Measurements from ENCODE around the gene CARD10.

CARD10 gene

DNA sequence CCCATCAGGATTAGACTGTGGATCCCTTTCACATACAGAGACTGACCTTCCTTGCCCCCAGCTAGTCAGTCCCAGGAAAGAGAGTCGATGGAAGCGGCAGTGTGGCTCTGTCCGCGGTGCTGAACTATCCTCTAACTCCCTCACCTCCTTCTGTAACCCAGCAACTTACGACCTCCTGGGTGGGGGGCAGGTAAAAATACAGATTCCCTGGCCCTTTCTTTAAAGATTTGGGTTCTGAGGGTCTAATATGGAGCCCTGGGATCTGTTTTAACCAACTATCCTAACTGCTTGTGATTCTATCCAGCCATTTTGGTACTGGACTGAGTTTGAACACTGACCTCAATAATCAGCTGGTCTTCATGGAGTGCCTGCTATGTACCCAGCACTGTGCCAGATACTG is 56.2 kb downstream of the CARD10 start:
- no peak for DNase-seq (ENCODE audit: low read depth in 2 of 2)

DNA sequence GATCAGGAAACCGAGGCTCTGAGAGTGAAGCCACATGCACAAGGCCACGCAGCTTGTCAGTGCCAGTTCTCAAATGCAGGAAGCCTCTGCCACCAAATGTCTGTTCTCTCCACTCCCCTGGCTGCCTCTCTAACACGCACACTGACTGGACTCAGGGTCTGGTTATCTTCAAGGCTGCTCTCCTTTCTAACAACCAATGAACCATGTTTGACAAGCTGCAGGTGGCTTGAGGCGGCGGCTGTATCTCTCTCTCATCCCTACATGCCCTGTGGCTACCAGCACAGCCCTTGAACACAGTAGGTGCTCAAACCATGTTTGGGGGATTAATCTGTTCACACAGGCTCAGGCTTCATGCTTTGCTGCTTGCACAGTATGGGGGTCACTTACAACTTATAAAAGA is 56.8 kb downstream of the CARD10 start:
- no peak for DNase-seq (ENCODE audit: low read depth in 2 of 2)

DNA sequence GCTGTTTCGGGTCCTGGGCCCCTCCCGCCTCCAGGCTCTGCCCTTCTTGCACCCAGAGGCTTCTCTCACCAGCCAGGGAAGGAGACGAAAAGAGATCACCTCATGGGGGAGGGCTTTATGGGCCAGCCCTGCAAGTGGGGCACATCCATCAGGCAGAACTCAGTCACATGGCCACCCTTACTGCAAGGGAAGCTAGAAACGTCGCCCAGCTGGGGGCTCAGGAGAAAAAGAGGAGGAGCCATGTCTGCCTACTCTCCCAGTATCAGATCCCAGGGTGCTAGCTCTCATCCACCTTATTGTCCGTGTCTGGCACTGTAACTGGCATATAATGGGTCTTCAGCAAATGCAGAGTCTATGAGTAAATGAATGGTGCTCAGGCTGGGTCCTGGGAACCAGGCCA is 57.3 kb downstream of the CARD10 start:
- no peak for DNase-seq (ENCODE audit: low read depth in 2 of 2)

DNA sequence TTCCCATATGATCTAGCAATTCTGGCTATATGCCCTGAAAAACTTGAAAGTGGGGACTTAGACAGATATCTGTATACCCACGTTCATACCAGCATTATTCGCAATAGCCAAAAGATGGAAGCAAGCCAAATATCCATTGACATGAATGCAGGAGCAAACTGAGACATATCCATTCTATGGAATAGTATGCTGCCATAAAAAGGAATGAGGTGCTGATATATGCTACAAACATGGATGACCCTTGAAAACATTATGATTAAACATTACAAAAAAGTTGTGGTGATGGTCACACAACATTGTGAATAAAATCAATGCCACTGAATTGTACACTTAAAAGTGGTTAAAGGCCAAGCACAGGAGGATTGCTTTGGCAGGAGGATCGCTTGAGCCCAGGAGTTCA is 58.5 kb downstream of the CARD10 start:
- no peak for DNase-seq (ENCODE audit: low read depth in 2 of 2)

DNA sequence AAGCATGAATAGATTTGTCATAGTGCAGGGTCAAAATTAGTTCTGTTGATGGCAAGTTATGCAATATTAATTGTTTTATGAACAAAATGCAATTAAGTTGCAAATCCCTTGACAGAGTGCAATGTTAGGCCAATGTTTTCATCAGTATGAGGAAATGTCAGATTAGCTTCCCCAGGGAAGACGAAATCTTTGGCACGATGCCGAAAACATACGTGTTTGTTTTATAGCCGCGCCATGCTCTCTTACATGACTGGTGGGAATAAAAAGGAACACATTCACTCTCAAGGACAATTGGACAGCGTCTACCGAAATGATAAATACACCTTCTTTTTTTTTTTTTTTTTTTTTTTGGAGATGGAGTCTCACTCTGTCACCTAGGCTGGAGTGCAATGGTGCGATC is 60.0 kb downstream of the CARD10 start:
- DNase-seq (ENCODE audit: low read depth in 2 of 2): no peak

DNA sequence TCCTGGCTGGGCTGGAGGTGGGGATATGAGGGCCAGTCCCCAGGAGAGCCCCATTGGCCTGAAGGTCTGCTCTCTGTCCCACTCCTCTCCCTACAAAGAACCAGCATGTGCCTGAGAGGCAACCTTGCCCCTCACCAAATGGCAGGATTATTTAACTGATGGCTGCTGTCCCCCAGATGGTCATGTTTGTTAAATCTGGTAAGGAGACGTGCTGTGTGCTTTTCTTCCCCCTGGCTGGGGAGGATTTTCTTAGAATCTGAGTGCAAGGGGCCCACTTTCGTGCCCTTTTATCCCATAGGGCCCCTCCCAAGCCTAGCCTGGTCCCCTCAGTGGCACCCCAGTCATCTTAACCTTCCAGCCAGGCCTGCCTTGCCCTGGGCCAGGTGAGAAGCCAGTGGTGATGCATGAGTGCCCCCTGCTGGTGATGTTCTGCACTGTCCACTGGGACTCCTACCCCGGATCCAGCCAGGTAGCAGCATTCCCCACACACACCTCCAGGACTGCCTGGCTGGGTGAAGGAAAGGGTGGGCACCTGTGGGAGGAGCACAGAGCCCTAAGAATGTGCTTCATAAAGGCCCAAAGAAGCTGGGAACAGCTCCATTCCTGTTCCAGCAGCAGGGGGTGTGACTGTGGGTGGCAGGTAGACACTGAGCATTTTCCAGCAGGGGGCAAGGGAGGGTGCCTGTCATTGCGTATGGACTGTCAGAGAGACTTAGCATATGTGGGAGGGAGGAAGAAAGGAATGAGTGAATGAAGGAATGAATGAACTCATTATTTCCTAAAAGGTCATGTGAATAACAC is 61.9 kb downstream of the CARD10 start:
- peak; percentile 73 to 80 for DNase-seq (ENCODE audit: low read depth in 2 of 2)

DNA sequence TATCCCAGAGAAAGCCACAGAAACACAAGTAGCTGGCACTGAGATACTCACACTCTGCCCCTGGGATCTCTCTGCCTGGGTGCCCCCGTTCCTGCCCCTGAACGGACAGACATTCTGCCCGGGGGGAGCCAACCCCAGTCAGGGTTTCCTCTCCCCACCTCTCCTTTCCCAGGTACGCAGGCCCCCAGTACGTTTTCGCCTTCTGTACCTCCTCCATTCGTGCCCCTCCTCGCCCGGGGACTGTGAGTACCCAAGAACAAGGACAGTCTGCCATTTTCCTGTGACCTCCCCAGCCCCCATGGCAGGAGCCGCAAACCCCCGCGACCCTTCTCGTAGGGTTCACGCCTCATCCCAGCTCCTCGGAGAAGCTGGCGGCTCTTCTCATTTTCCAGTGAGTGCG is 62.9 kb downstream of the CARD10 start:
- no peak for DNase-seq (ENCODE audit: low read depth in 2 of 2)

DNA sequence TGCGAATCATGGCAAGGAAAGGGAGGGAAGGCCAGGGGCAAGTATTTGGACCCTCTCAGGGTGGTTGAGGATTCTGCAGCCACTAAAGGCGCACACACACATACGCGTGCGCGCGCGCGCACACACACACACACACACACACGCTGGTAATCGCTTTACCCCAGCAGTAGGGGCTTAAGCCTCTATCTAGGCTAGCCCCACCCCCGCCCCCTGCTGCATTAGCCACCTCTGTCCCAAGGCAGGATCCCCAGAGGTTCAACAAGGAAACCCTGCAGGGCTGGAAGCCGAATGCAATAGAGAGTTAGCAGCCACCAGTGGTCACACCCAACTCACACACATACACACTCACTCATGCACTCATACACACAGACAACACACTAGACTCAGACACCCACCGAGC is 63.3 kb downstream of the CARD10 start:
- no peak for DNase-seq (ENCODE audit: low read depth in 2 of 2)

DNA sequence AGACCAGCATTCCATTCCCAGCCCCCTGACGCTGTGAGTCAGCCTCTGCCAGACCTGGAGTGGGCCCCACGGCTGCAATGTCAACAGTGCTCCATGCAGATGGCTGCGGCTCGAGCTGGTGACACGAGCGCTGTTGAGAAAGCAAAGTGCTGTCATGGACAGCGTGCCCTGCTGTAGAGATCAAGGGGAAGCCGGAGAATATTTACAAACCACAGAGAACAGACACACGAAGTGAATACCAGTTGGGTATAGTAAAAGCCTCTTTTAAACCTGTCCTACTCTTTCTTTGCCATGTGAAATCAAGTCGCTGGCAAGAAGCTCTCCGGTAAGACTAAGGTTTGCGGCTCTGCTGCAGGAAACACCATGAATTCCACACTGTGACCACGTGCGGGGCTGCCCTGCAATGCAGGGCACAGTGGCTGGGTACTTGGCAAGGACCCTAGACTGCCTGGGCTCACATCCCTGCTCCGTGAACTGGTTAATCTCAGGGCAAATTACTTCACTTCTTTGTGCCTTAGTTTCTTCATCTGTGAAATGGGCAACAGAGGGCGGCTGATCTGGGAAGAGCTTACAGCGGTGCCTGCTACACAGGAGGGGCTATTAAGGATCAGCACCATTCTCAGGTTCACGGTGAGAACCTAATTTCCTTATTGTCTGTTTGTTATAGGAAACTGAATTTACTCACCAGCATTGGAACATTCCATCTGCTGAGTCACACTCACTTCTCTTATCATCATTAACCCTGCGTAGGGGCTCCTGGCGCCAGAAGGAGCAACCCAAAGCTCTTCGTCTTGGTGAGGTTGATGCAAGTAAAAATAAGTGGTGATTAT is 64.1 kb downstream of the CARD10 start:
- DNase-seq (ENCODE audit: low read depth in 2 of 2): no peak

DNA sequence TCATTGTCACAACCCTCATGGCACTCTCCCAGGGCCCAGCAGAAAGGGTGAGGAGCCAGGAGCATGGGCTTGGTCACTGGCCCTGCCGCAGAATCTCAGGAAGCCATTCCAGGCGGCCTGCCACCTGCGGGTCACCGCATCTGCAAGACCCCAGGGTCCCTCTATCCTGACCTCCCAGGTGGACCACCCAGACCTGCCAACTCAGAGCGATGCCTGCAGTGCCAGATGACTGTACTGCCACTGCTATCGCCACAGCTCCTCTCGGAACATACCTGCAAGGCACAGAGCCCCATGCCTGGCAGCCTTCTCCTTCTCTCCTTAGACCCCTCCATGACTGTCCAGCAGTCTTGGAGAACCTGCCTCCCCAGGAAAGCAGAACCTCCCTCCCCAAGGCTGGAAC is 65.5 kb downstream of the CARD10 start:
- no peak for DNase-seq (ENCODE audit: low read depth in 2 of 2)

DNA sequence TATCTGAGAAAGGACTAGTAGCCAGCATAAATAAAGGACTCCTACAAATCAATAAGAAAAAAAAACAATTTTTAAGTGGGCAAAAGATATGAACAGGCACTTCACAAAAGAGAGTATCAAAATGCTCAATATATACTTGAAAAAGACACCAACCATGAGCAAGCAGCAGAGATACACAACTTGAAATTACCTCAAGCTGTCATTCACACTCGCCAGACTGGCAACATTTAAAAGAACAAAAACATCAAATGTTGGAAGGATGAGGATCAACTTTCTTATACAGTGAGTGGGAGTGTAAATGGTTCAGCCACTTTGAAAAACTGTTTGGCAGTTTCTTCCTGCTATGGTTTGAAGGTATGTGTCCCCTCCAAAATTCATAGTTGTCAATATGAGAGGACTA is 68.0 kb downstream of the CARD10 start:
- DNase-seq (ENCODE audit: low read depth in 2 of 2): no peak

DNA sequence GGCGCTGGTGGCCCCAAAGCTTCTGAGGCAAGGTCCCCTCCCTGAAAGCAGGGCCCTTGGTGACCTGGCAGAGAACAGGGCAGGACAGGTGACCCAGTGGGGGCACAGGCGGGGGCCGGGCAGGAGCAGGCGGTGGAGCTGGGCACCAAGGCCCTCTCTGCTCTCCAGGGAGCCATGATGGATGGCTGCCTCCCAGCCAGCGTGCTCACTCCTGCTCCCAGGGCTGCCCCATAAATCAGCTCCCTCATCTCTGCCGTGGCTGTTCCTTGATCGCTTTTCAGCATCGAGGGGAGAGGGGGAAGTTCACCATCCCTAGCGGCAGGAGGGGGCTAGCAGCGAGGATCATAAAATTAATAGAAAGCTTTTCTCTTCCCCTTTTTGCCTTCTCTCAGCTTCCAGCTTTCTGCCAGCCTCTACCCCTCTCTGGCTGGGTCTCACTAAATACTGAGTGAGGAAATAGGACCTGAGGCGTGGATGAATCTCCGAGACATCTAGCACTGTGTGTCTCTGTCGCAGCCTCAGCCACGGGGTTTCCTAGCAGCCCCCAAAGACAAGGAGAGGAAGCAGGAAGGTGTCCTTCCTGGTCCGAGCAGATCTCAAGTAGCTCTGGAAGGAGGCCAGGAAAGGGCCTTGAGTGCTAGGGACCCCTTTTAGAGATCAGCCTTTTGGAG is 69.7 kb downstream of the CARD10 start:
- no peak for DNase-seq (ENCODE audit: low read depth in 2 of 2)

DNA sequence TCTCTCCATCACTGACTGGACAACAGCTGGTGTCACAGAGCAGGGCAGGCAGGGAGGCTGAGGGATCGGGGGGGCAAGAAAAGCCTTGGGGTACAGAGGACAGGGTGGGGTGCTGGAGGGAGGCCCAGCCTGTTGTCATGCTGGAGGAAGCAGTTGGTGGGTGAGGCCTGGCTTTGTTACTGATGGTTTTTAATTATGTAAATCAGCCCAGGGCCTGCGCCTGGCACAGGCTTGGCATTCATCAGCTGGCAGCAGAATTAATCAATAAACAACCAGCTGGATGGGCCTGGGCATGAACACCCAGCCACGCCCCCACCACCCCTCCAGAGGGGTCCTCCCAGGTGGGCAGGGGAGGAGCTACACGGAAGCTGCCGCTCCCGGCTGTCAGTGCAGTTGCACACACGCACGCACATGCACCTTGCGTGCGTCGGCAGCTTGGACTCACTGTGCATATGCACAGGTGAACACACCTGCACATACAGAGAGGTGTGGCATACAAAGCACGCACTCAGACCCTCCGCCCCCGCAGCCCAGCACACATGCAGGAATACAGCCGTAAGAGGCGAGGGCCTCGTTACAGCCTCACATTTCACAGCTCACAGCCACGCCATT is 70.6 kb downstream of the CARD10 start:
- DNase-seq (ENCODE audit: low read depth in 2 of 2): no peak

DNA sequence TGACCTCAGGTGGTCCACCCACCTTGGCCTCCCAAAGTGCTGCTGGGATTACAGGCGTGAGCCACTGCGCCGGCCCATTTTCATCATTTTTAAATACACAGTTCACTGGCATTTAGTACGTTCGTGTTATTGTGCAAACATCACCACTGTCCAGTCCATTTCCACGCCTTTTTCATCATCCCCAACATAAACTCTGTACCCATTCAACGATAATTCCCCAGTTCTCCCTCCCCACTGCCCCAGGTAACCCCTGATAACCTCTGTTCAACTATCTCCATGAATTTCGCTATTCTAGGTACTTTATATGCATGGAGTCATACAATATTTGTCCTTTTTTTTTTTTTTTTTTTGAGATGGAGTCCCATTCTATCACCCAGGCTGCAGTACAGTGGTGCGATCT is 73.7 kb downstream of the CARD10 start:
- DNase-seq (ENCODE audit: low read depth in 2 of 2): no peak

DNA sequence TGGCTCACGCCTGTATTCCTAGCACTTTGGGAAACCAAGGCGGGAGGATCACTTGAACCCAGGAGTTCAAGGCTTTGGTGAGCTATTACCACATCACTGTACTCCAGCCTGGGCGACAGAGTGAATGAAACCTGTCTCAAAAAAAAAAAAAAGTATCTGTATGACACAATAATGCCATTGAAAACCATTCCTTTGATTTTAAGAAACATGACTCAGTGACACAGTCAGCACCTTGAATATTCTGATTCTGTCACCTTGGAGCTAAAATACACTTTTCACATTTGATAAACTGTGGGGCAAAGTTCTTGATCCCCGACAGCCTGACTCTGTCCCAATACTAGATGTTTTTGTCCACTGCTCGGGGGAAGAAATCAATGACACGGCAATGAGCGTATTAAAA is 75.2 kb downstream of the CARD10 start:
- no peak for DNase-seq (ENCODE audit: low read depth in 2 of 2)

DNA sequence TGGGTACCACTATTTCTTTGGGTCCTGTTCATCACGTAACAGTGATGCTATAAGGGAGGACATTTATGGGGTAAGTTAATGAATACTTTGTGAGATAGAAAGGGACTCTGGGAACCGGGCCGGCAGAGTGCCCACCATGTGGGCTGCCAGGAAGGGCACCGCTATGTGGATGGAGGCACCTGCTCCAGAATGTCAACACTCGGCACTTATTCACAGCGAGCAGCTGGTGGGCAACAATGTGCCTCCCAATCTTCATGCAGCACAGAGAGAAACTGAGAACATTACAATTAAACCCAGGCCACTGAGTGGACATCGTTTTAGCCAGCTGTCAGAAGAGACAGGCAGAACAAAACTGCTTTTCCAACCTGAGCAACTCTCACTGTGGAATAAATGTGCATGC is 76.1 kb downstream of the CARD10 start:
- no peak for DNase-seq (ENCODE audit: low read depth in 2 of 2)

DNA sequence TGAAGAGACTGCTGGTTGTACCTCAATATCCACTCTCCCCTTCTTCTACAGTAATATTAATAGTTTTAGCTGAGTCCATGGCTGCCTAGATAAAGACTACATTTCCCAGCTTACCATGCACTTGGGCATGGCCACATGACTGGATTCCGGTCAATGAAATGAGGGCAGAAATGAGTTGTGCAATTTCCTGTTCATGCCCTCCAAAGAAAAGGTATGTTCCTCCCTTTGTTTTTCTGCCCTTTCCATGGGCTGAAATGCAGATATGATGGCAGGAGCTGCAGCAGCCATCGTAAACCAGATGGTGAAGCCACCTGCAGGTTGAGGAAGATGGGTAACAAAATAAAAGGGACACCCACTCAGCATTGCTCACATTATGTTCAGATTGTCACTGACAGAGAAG is 76.7 kb downstream of the CARD10 start:
- DNase-seq (ENCODE audit: low read depth in 2 of 2): no peak

DNA sequence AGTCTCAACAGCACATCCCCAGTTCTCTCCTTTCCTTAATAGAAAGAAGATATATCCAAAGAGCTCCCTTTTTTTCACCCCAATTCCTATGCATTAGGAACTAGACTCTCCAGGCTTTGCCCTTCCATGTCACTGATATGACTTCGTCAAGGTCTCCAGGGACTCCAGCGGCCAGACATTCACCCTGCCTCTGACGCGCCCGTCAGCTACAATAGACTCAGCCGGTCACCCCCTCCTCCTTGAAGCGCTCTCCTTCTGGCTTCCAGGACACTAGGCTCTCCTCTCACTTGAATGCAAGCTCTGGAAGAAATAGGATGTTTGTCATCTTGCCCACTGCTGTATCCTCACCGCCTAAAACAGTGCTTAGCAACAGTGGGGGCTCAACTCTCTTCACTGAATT is 77.1 kb downstream of the CARD10 start:
- DNase-seq (ENCODE audit: low read depth in 2 of 2): no peak

DNA sequence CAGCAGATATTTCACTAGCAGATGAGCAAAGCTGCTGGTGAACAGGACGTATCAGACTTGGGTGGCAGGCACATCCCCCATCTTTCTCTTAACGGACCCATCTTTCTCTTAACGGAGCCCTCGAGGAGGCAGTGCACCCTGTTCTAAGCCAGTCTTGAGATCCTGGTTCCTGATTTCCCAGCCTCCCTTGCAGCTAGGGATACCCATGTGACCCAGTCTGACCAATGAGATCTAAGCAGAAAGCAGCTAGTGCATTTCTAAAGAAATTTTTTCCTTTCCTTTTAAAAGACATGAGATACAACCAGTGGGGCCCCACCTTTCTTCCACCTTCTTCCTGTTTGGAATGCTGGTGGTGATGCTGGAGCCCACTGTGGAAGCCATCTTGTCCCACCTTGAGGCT is 78.3 kb downstream of the CARD10 start:
- DNase-seq (ENCODE audit: low read depth in 2 of 2): no peak
